HepG2 (cell line): ENCODE data around the gene ANXA2. TPM values are rescaled to one million over a fixed set of nuclear protein-coding genes. Genes with fewer than 3 reads are reported as not detected.

Experiments
- ATAC-seq: fragments of 200-7000 bp; cut with Tn5 transposase; 3 replicates; pipeline ENCODE4 v1.9.1; 2020; ENCODE audit warnings: mild to moderate bottlenecking, moderate library complexity
- BruUV-seq: library from RNA; stranded (reverse); fragments of 400-500 nt; replicated peaks from 2 replicates; lab custom pipeline; 2021; lab: Mats Ljungman, UMichigan
- CTCF ChIA-PET: fragments of 300-600 bp; formaldehyde crosslinking; extraction: SDS; loops from one replicate; lab custom pipeline; 2021; ENCODE audit warnings: low total read pairs, inconsistent platforms, low intra/inter-chr PET ratio; lab: Yijun Ruan, JAX
- POLR2A ChIA-PET: fragments of 350-600 bp; sonication (Branson Sonifier 250); formaldehyde crosslinking; loops from one replicate; lab custom pipeline; 2020; ENCODE audit warnings: antibody characterized with exemption, inconsistent platforms; lab: Yijun Ruan, JAX
- DNase-seq: peaks from one replicate; pipeline ENCODE4 v3.0.0-alpha.2; 2015; ENCODE audit warnings: low spot score
- FAIRE-seq: peaks from 3 replicates; lab custom pipeline; 2011; peaks lifted over from hg19 to GRCh38; lab: Jason Lieb, UNC
- H2AFZ ChIP-seq: one replicate; pipeline ENCODE4 v1.6.1; 2011; ENCODE audit warnings: low read length, inconsistent platforms
- H3K27ac ChIP-seq: fragments of 300-600 bp; 3 replicates; pipeline ENCODE4 v1.8.0; 2011; ENCODE audit warnings: mixed run types, mild to moderate bottlenecking, mixed read lengths, low read length, inconsistent platforms; ENCODE audit not compliant: insufficient read depth; ENCODE audit errors: extremely low read length
- H3K27me3 ChIP-seq, 2 experiments: fragments of 200-600 bp in 1 of 2; 2 replicates in 1 of 2; 3 replicates in 1 of 2; pipeline versions ENCODE4 v1.6.0 to v1.8.0; 2011; ENCODE audit warnings: low read length in 2 of 2, mild to moderate bottlenecking in 2 of 2, moderate library complexity in 2 of 2, inconsistent platforms in 1 of 2; ENCODE audit not compliant: insufficient read depth in 2 of 2, control insufficient read depth in 1 of 2
- H3K36me3 ChIP-seq, 2 experiments: fragments of 200-600 bp in 1 of 2; replicated peaks in 1 of 2; 2 replicates in 1 of 2; 3 replicates in 1 of 2; pipeline versions ENCODE4 v1.5.1 to v1.8.0; 2011; ENCODE audit warnings: low read length in 2 of 2, inconsistent platforms in 1 of 2; ENCODE audit not compliant: insufficient read depth in 2 of 2, control insufficient read depth in 1 of 2
- H3K4me1 ChIP-seq: 2 replicates; pipeline ENCODE4 v1.5.1; 2012; ENCODE audit warnings: low read length, inconsistent platforms; ENCODE audit not compliant: insufficient read depth
- H3K4me2 ChIP-seq: 2 replicates; pipeline ENCODE4 v1.6.0; 2011; ENCODE audit warnings: low read depth, low read length, inconsistent platforms
- H3K4me3 ChIP-seq, 3 experiments: fragments of 200-600 bp in 1 of 3; sonication (generic), shearing (Covaris generic) in 1 of 3; replicated peaks in 1 of 3; 2 replicates each; pipeline ENCODE4 v1.5.1; 2011 to 2016; ENCODE audit warnings: low read length in 3 of 3, inconsistent platforms in 2 of 3, low read depth in 2 of 3, mild to moderate bottlenecking in 2 of 3, control low read depth in 1 of 3, mixed read lengths in 1 of 3; ENCODE audit not compliant: insufficient read depth in 1 of 3
- H3K79me2 ChIP-seq: one replicate; pipeline ENCODE4 v1.6.1; 2011; ENCODE audit warnings: low read length, inconsistent platforms; ENCODE audit not compliant: insufficient read depth
- H3K9ac ChIP-seq: 2 replicates; pipeline ENCODE4 v1.6.0; 2011; ENCODE audit warnings: mild to moderate bottlenecking, low read depth, low read length, inconsistent platforms; ENCODE audit not compliant: insufficient read depth
- H3K9me3 ChIP-seq: 2 replicates; pipeline ENCODE4 v1.5.1; 2012; ENCODE audit warnings: mild to moderate bottlenecking, low read length
- H4K20me1 ChIP-seq: 2 replicates; pipeline ENCODE4 v1.6.0; 2011; ENCODE audit warnings: inconsistent platforms, mild to moderate bottlenecking, low read length, moderate library complexity; ENCODE audit not compliant: insufficient read depth
- DMTF1 ChIP-seq: sonication (generic); formaldehyde crosslinking; IDR thresholded peaks from 2 replicates; pipeline ENCODE4 v1.4.0; 2020; ENCODE audit warnings: mild to moderate bottlenecking, missing genetic modification reagents
- TBP ChIP-seq: sonication (generic); formaldehyde crosslinking; IDR thresholded peaks from 2 replicates; pipeline ENCODE4 v1.5.0; 2020; ENCODE audit warnings: missing genetic modification reagents
- WIZ ChIP-seq: sonication (generic); formaldehyde crosslinking; IDR thresholded peaks from 2 replicates; pipeline ENCODE4 v1.5.1; 2020; ENCODE audit warnings: mild to moderate bottlenecking, missing genetic modification reagents
- ZFP37 ChIP-seq: sonication (generic); formaldehyde crosslinking; IDR thresholded peaks from 2 replicates; pipeline ENCODE4 v1.4.0; 2020; ENCODE audit warnings: missing genetic modification reagents, borderline replicate concordance
- ZFP90 ChIP-seq: sonication (generic); formaldehyde crosslinking; IDR thresholded peaks from 2 replicates; pipeline ENCODE4 v1.8.0; 2022; ENCODE audit warnings: missing genetic modification reagents, mild to moderate bottlenecking, inconsistent platforms, borderline replicate concordance
- ZNF572 ChIP-seq: sonication (generic); formaldehyde crosslinking; IDR thresholded peaks from 2 replicates; pipeline ENCODE4 v1.5.1; 2020; ENCODE audit warnings: mild to moderate bottlenecking, missing genetic modification reagents
- WGBS: methylation state at CpG from one replicate; pipeline ENCODE4 v1.1.6; 2017; ENCODE audit warnings: low lambda C conversion rate; 5-methylcytosine and 5-hydroxymethylcytosine counted together
- in situ Hi-C: cut with HindIII; loops from 2 replicates; pipeline ENCODE4 v1.10.0; 2017; ENCODE audit warnings: low pct_unique_long_range_greater_than_20kb; ENCODE audit not compliant: extremely low pct_ligation_motif_present
- intact Hi-C: fragments of 100-400 bp; cut with micrococcal nuclease; formaldehyde crosslinking; loops from one replicate; pipeline ENCODE4 v1.10.0; 2022; ENCODE audit not compliant: unreplicated experiment
- polyA plus RNA-seq, 8 experiments: library from polyadenylated mRNA; depleted of rRNA in 3 of 8; stranded (reverse) in 7 of 8; unstranded in 1 of 8; fragments of >200 nt; fragmentation: Illumina TruSeq in 4 of 8; extraction: Trizol in 4 of 8; gene quantifications; 2 replicates each; pipeline versions ENCODE4 v1.2.1 to v1.2.3, GENCODE V29; 2011 to 2016; ENCODE audit warnings: low read depth in 4 of 8, missing spikeins in 1 of 8, mixed read lengths in 1 of 8; ENCODE audit not compliant: insufficient read depth in 1 of 8
- total RNA-seq, 5 experiments: library from RNA; depleted of rRNA; stranded (reverse); fragments of >200 nt; fragmentation: Illumina TruSeq; extraction: Trizol; gene quantifications; 2 replicates each; pipeline ENCODE4 v1.2.3, GENCODE V29; 2016; ENCODE audit warnings: low read depth in 1 of 5

The ANXA2 gene
- total and polyA plus RNA-seq, 2 of the 13 experiments (the other 11 are each of a cell fraction or from before 2014, with no cell fraction given), result 196 to 613 TPM

GRCh38 chr15:60326343-60326742 is 71.4 kb downstream of the ANXA2 start:
- Histone ChIP-seq H3K4me1 (no peaks in the 10 kb centered on the region), H4K20me1 (no peaks in the 10 kb centered on the region), H3K79me2 (no peaks in the 10 kb centered on the region), H2AFZ (no peak overlapping the region), H3K4me3 (no peak overlapping the region), H3K9ac (no peak overlapping the region), H3K4me2 (no peak overlapping the region), H3K36me3 (no peaks in the 10 kb centered on the region; a peak in 1 of 5 replicates), H3K27me3 (peaks cover 2 to 33% of the 10 kb centered on the region in 2 experiments), H3K27ac (no peak overlapping the region), H3K9me3 (no peaks in the 10 kb centered on the region)
- POLR2A ChIA-PET, result no interaction called here
- FAIRE-seq (no peak), DNase-seq (no peak), ATAC-seq (no peak)
- intact Hi-C loops, result loop anchor here (2.0 to 5.0 kb wide), 3 partner anchors 114 to 636 kb away; no protein-coding TSS in a partner anchor
- WGBS, result 3% methylated on average over 6 of the region's 6 CpGs
- no peak for TF ChIP-seq DMTF1 (CRISPR knock-in tag)
- TF ChIP-seq ZFP90 (CRISPR knock-in tag), result no peak
- TF ChIP-seq ZFP37 (CRISPR knock-in tag), result no peak
- no peak for TF ChIP-seq ZNF572 (CRISPR knock-in tag)
- TF ChIP-seq WIZ, result no peak
- no peak for TF ChIP-seq TBP
- in situ Hi-C loops, result no loop called here
- no TSS peak for BruUV-seq
- CTCF ChIA-PET, result interaction anchor here (1.3 to 1.8 kb wide), 3 partner anchors 409 to 635 kb away, joined by 4 to 12 read pairs (median 11); no protein-coding TSS in a partner anchor
